Ascending aorta (tissue), 2 donors: ENCODE results near the gene GSTM4. TPM values are rescaled to one million over a fixed set of nuclear protein-coding genes. Genes with fewer than 3 reads are reported as not detected.
"Not testable (repeated sequence)": the region's sequence is repeated elsewhere in the genome, so short reads cannot be mapped to it uniquely, and the experiment has no call there.

ENCODE experiments used
- DNase-seq, 2 donors: peaks; one replicate each; pipeline ENCODE4 v3.0.0-alpha.2; 2019; ENCODE audit warnings: low spot score in 2 of 2
- H3K27ac ChIP-seq, 2 donors: fragments of 200-600 bp; sonication (generic); one replicate each; pipeline ENCODE4 v1.5.1; 2016 to 2017; ENCODE audit warnings: mild to moderate bottlenecking in 1 of 2
- H3K27me3 ChIP-seq: fragments of 200-600 bp; sonication (generic); one replicate; pipeline ENCODE4 v1.5.1; 2017
- H3K36me3 ChIP-seq, 2 donors: fragments of 200-600 bp; sonication (generic); one replicate each; pipeline ENCODE4 v1.5.1; 2016
- H3K4me1 ChIP-seq, 2 donors: fragments of 200-600 bp; sonication (generic); one replicate each; pipeline ENCODE4 v1.5.1; 2016 to 2017; ENCODE audit warnings: mild to moderate bottlenecking in 1 of 2
- H3K4me3 ChIP-seq, 2 donors: fragments of 200-600 bp; sonication (generic); one replicate each; pipeline ENCODE4 v1.5.1; 2016 to 2017; ENCODE audit warnings: mild to moderate bottlenecking in 1 of 2
- H3K9me3 ChIP-seq, 2 donors: fragments of 200-600 bp; sonication (generic); one replicate each; pipeline ENCODE4 v1.5.1; 2016
- intact Hi-C: fragments of 100-400 bp; cut with DNase I; formaldehyde crosslinking; loops from one replicate; pipeline ENCODE4 v1.15.1; 2023
- total RNA-seq: library from RNA; depleted of rRNA; stranded (reverse); fragments of >200 nt; gene quantifications from one replicate; pipeline ENCODE4 v1.1.0, GENCODE V29; 2016
- TF ChIP-seq, protein P1 (sequence below), 3 experiments: fragments of 200-600 bp in 2 of 3; fragments of 450-650 bp in 1 of 3; sonication (generic) in 2 of 3; IDR thresholded peaks; one replicate each; pipeline ENCODE4 v1.5.1; 2016 to 2019; ENCODE audit warnings: antibody characterized with exemption in 3 of 3, mild to moderate bottlenecking in 1 of 3, moderate library complexity in 1 of 3

GSTM4 gene
- total RNA-seq, 1 donor from 2014 or later, result 27.8 TPM

GRCh38 chr1:109704173-109704572 lies 48.3 kb downstream of the GSTM4 start:
- Histone ChIP-seq H3K4me3 (no peak overlapping the region), H3K4me1 (no peaks in the 10 kb centered on the region), H3K9me3 (no peaks in the 10 kb centered on the region), H3K27me3 (no peaks in the 10 kb centered on the region), H3K27ac (no peak overlapping the region), H3K36me3 (no peaks in the 10 kb centered on the region)
- no peak for DNase-seq
- TF ChIP-seq, protein P1, sequence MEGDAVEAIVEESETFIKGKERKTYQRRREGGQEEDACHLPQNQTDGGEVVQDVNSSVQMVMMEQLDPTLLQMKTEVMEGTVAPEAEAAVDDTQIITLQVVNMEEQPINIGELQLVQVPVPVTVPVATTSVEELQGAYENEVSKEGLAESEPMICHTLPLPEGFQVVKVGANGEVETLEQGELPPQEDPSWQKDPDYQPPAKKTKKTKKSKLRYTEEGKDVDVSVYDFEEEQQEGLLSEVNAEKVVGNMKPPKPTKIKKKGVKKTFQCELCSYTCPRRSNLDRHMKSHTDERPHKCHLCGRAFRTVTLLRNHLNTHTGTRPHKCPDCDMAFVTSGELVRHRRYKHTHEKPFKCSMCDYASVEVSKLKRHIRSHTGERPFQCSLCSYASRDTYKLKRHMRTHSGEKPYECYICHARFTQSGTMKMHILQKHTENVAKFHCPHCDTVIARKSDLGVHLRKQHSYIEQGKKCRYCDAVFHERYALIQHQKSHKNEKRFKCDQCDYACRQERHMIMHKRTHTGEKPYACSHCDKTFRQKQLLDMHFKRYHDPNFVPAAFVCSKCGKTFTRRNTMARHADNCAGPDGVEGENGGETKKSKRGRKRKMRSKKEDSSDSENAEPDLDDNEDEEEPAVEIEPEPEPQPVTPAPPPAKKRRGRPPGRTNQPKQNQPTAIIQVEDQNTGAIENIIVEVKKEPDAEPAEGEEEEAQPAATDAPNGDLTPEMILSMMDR (IDR thresholded peaks at IDR 0.05), result no peak
- intact Hi-C loops, result no loop called here

- Histone ChIP-seq H3K27ac (no peak overlapping the region), H3K9me3 (no peaks in the 10 kb centered on the region), H3K4me3 (no peak overlapping the region), H3K36me3 (no peaks in the 10 kb centered on the region), H3K4me1 (no peaks in the 10 kb centered on the region), H3K27me3 (no peaks in the 10 kb centered on the region)
- intact Hi-C loops, result no loop called here
- TF ChIP-seq, protein P1 (IDR thresholded peaks at IDR 0.05), result no peak
- no peak for DNase-seq
Measured at GRCh38 chr1:109705411-109705810, 49.5 kb downstream of the GSTM4 start.

DNA sequence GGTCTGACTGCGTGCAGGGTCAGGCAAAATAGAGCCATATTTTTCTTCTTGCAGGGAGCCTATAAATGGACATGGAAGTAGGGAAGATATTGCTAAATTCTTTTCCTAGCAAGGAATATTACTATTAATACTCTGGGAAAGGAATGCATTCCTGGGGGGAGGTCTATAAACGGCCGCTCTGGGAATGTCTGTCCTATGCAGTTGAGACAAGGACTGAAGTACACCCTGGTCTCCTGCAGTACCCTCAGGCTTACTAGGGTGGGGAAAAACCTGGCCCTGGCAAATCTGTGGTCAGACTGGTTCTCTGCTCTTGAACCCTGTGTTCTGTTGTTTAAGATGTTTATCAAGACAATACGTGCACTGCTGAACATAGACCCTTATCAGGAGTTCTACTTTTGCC lies 53.0 kb downstream of the GSTM4 start:
- H3K27me3 ChIP-seq, H3K4me1 ChIP-seq, H3K4me3 ChIP-seq, H3K9me3 ChIP-seq, H3K36me3 ChIP-seq, H3K27ac ChIP-seq, intact Hi-C loops, DNase-seq: not testable (repeated sequence)

- DNase-seq, H3K27ac ChIP-seq, H3K36me3 ChIP-seq, H3K4me1 ChIP-seq, H3K9me3 ChIP-seq, intact Hi-C loops, H3K27me3 ChIP-seq, H3K4me3 ChIP-seq: not testable (repeated sequence)
Measured at GRCh38 chr1:109709822-109710221, 53.9 kb downstream of the GSTM4 start.

Other genes with a start within 250 kb of the GSTM4 start
- 2.6 TPM for gene PSMA5, start 229.7 kb upstream of the GSTM4 start, total RNA-seq
- 8.1 TPM for gene SYPL2, start 189.6 kb upstream of the GSTM4 start, total RNA-seq
- 5.9 TPM for gene ATXN7L2, start 172.2 kb upstream of the GSTM4 start, total RNA-seq
- gene CYB561D1, start 162.0 kb upstream of the GSTM4 start, total RNA-seq, result 26.8 TPM
- 4.7 TPM for gene AMIGO1, start 146.4 kb upstream of the GSTM4 start, total RNA-seq
- not detected for gene GPR61, start 116.2 kb upstream of the GSTM4 start, total RNA-seq
- gene GNAI3, start 107.5 kb upstream of the GSTM4 start, total RNA-seq, result 2.8 TPM
- gene GNAT2, start 36.5 kb upstream of the GSTM4 start, total RNA-seq, result not detected
- gene AMPD2, start 36.3 kb upstream of the GSTM4 start, total RNA-seq, result 74.2 TPM
- 20.3 TPM for gene GSTM2, start 12.0 kb downstream of the GSTM4 start, total RNA-seq
- gene GSTM1, start 31.7 kb downstream of the GSTM4 start, total RNA-seq, result 89.4 TPM
- gene GSTM5, start 56.2 kb downstream of the GSTM4 start, total RNA-seq, result 23.3 TPM
- gene GSTM3, start 84.9 kb downstream of the GSTM4 start, total RNA-seq, result 59.2 TPM
- gene EPS8L3, start 107.8 kb downstream of the GSTM4 start, total RNA-seq, result not detected